ENCODE data around the gene CT45A6.
"Not testable (repeated sequence)": the region's sequence is repeated elsewhere in the genome, so short reads cannot be mapped to it uniquely, and the experiment has no call there.

Gene CT45A6, protein sequence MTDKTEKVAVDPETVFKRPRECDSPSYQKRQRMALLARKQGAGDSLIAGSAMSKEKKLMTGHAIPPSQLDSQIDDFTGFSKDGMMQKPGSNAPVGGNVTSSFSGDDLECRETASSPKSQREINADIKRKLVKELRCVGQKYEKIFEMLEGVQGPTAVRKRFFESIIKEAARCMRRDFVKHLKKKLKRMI

DNA sequence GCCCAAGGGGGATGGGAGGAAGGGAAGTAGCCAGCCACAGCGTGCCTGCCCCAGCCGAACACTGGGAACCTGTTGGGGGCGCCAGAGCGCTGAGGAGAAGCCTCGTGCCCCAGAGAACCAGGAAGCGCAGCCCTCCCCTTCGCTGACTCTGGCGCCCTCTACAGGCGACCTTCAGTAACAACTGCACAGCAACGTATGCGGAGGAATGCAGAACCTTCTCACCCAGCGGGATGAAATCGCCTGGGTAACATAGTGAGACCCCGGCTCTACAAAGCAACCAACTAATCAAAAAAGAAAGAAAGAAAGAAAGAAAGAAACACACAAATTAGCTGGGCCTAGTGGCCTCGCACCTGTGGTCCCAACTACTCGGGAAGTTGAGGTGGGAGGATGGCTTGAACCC is at the start of gene CT45A6:
Gene CT45A6, minus strand, starts transcription at position 101 of the 400 bp plus-strand sequence. CDS start 3,794 bp downstream, outside the sequence.
- not testable (repeated sequence) for DNase-seq

DNA sequence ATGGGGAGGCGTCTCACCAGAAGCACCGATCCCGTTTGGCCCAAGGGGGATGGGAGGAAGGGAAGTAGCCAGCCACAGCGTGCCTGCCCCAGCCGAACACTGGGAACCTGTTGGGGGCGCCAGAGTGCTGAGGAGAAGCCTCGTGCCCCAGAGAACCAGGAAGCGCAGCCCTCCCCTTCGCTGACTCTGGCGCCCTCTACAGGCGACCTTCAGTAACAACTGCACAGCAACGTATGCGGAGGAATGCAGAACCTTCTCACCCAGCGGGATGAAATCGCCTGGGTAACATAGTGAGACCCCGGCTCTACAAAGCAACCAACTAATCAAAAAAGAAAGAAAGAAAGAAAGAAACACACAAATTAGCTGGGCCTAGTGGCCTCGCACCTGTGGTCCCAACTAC is 34.6 kb upstream of the CT45A6 start, which contains the start of gene CT45A7:
Gene CT45A7, minus strand, starts transcription at position 101 of the 400 bp plus-strand sequence. CDS start 3,747 bp downstream, outside the sequence.
- DNase-seq, result not testable (repeated sequence)

DNA sequence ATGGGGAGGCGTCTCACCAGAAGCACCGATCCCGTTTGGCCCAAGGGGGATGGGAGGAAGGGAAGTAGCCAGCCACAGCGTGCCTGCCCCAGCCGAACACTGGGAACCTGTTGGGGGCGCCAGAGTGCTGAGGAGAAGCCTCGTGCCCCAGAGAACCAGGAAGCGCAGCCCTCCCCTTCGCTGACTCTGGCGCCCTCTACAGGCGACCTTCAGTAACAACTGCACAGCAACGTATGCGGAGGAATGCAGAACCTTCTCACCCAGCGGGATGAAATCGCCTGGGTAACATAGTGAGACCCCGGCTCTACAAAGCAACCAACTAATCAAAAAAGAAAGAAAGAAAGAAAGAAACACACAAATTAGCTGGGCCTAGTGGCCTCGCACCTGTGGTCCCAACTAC is 17.3 kb upstream of the CT45A6 start, which contains the start of gene CT45A2:
Gene CT45A2, minus strand, starts transcription at position 101 of the 400 bp plus-strand sequence. CDS start 3,747 bp downstream, outside the sequence.
- DNase-seq, result not testable (repeated sequence)

DNA sequence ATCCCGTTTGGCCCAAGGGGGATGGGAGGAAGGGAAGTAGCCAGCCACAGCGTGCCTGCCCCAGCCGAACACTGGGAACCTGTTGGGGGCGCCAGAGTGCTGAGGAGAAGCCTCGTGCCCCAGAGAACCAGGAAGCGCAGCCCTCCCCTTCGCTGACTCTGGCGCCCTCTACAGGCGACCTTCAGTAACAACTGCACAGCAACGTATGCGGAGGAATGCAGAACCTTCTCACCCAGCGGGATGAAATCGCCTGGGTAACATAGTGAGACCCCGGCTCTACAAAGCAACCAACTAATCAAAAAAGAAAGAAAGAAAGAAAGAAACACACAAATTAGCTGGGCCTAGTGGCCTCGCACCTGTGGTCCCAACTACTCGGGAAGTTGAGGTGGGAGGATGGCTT is 17.2 kb downstream of the CT45A6 start, which contains the start of gene CT45A5:
Gene CT45A5, minus strand, starts transcription at position 101 of the 400 bp plus-strand sequence. CDS start 3,774 bp downstream, outside the sequence.
- DNase-seq, result not testable (repeated sequence)

DNA sequence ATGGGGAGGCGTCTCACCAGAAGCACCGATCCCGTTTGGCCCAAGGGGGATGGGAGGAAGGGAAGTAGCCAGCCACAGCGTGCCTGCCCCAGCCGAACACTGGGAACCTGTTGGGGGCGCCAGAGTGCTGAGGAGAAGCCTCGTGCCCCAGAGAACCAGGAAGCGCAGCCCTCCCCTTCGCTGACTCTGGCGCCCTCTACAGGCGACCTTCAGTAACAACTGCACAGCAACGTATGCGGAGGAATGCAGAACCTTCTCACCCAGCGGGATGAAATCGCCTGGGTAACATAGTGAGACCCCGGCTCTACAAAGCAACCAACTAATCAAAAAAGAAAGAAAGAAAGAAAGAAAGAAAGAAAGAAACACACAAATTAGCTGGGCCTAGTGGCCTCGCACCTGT is 34.5 kb downstream of the CT45A6 start, which contains the start of gene CT45A3:
Gene CT45A3, minus strand, starts transcription at position 101 of the 400 bp plus-strand sequence. CDS start 3,747 bp downstream, outside the sequence.
- DNase-seq, result not testable (repeated sequence)

DNA sequence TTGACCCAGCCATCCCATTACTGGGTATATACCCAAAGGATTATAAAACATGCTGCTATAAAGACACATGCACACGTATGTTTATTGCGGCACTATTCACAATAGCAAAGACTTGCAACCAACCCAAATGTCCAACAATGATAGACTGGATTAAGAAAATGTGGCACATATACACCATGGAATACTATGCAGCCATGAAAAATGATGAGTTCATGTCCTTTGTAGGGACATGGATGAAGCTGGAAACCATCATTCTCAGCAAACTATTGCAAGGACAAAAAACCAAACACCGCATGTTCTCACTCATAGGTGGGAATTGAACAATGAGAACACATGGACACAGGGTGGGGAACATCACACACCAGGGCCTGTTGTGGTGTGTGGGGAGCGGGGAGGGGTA is 57.8 kb downstream of the CT45A6 start:
- DNase-seq, result not testable (repeated sequence)
